HG02938 (cell line): ENCODE measurements around the gene FJX1.
A peak's percentile ranks its signal among the peaks of the same experiment; 100 is the strongest.

Source experiments
- ATAC-seq: cut with Tn5 transposase; IDR thresholded peaks from one replicate; pipeline ENCODE4 v1.9.1; 2021; ENCODE audit warnings: mild to moderate bottlenecking, moderate library complexity; ENCODE audit not compliant: unreplicated experiment

FJX1 gene

GRCh38 chr11:35617687-35618496 is at the start of gene FJX1:
Gene FJX1 (plus strand): TSS chr11:35618460. CDS start chr11:35618637, 177 bp downstream.
- ATAC-seq: peak; percentile 25

GRCh38 chr11:35571696-35572095 is 46.6 kb upstream of the FJX1 start:
- no peak for ATAC-seq

- no peak for ATAC-seq
Measured at GRCh38 chr11:35579557-35580396, 38.5 kb upstream of the FJX1 start.

GRCh38 chr11:35580397-35580781 is 37.9 kb upstream of the FJX1 start:
- no peak for ATAC-seq

GRCh38 chr11:35582033-35582432 is 36.2 kb upstream of the FJX1 start:
- ATAC-seq: no peak

- ATAC-seq: no peak
Measured at GRCh38 chr11:35583126-35583525, 35.1 kb upstream of the FJX1 start.

- no peak for ATAC-seq
Measured at GRCh38 chr11:35583843-35584242, 34.4 kb upstream of the FJX1 start.

- no peak for ATAC-seq
Measured at GRCh38 chr11:35584321-35584720, 33.9 kb upstream of the FJX1 start.

GRCh38 chr11:35585416-35585815 is 32.8 kb upstream of the FJX1 start:
- ATAC-seq: no peak

- ATAC-seq: no peak
Measured at GRCh38 chr11:35586222-35586621, 32.0 kb upstream of the FJX1 start.

- ATAC-seq: no peak
Measured at GRCh38 chr11:35587972-35588371, 30.3 kb upstream of the FJX1 start.

GRCh38 chr11:35588627-35589026 is 29.6 kb upstream of the FJX1 start:
- ATAC-seq: no peak

GRCh38 chr11:35589281-35589680 is 29.0 kb upstream of the FJX1 start:
- ATAC-seq: no peak

GRCh38 chr11:35590412-35590811 is 27.8 kb upstream of the FJX1 start:
- ATAC-seq: no peak

- ATAC-seq: no peak
Measured at GRCh38 chr11:35593143-35593542, 25.1 kb upstream of the FJX1 start.

GRCh38 chr11:35594680-35595079 is 23.6 kb upstream of the FJX1 start:
- no peak for ATAC-seq

GRCh38 chr11:35598254-35599125 is 19.8 kb upstream of the FJX1 start:
- peak; percentile 69 for ATAC-seq

- no peak for ATAC-seq
Measured at GRCh38 chr11:35600331-35600838, 17.9 kb upstream of the FJX1 start.

GRCh38 chr11:35602160-35602793 is 16.0 kb upstream of the FJX1 start:
- no peak for ATAC-seq

GRCh38 chr11:35602979-35603378 is 15.3 kb upstream of the FJX1 start:
- ATAC-seq: no peak
